NCI-H2171 treated with DMSO at 0.1 percent for 48 hours (cell line): ENCODE data around the gene OCA2.
"Not testable (repeated sequence)": the region's sequence is repeated elsewhere in the genome, so short reads cannot be mapped to it uniquely, and the experiment has no call there.

ENCODE experiments used
- DNase-seq: peaks from one replicate; lab custom pipeline; 2025; lab: John Stamatoyannopoulos, UW

OCA2 gene

GRCh38 chr15:27871078-27871901 is 227.8 kb downstream of the OCA2 start:
- DNase-seq: no peak

GRCh38 chr15:27870320-27870719 is 228.8 kb downstream of the OCA2 start:
- DNase-seq: no peak

- DNase-seq: no peak
These were observed 229.3 kb downstream of the OCA2 start for GRCh38 chr15:27869697-27870281.

GRCh38 chr15:27868828-27869404 is 230.2 kb downstream of the OCA2 start:
- DNase-seq: no peak

GRCh38 chr15:27867861-27868260 is 231.3 kb downstream of the OCA2 start:
- no peak for DNase-seq

- DNase-seq: no peak
These were observed 232.5 kb downstream of the OCA2 start for GRCh38 chr15:27866505-27867165.

GRCh38 chr15:27865926-27866325 is 233.2 kb downstream of the OCA2 start:
- no peak for DNase-seq

- DNase-seq: no peak
These were observed 233.7 kb downstream of the OCA2 start for GRCh38 chr15:27865323-27865922.

GRCh38 chr15:27864719-27865118 is 234.4 kb downstream of the OCA2 start:
- no peak for DNase-seq

- DNase-seq: no peak
These were observed 235.0 kb downstream of the OCA2 start for GRCh38 chr15:27864086-27864485.

GRCh38 chr15:27863000-27863399 is 236.1 kb downstream of the OCA2 start:
- no peak for DNase-seq

GRCh38 chr15:27861171-27861570 is 237.9 kb downstream of the OCA2 start:
- no peak for DNase-seq

GRCh38 chr15:27855137-27855536 is 244.0 kb downstream of the OCA2 start:
- DNase-seq: no peak

- DNase-seq: no peak
These were observed 244.5 kb downstream of the OCA2 start for GRCh38 chr15:27854601-27855000.

- no peak for DNase-seq
These were observed 245.3 kb downstream of the OCA2 start for GRCh38 chr15:27853624-27854455.

- DNase-seq: no peak
These were observed 247.3 kb downstream of the OCA2 start for GRCh38 chr15:27851858-27852210.

GRCh38 chr15:27850981-27851857 is 247.9 kb downstream of the OCA2 start:
- DNase-seq: no peak

GRCh38 chr15:27850050-27850449 is 249.1 kb downstream of the OCA2 start:
- no peak for DNase-seq

GRCh38 chr15:27848936-27849335 is 250.2 kb downstream of the OCA2 start:
- DNase-seq: not testable (repeated sequence)
